Gastrocnemius medialis (tissue), 4 donors: ENCODE data around the gene CD33.

Experiments
- POLR2A ChIP-seq, 2 donors: fragments of 450-650 bp; IDR thresholded peaks; one replicate each; pipeline ENCODE4 v1.6.1; 2017; ENCODE audit warnings: antibody characterized with exemption in 2 of 2, mild to moderate bottlenecking in 2 of 2, moderate library complexity in 2 of 2
- TF ChIP-seq, protein P1 (sequence below), 5 experiments: fragments of 450-650 bp in 3 of 5; fragments of 200-600 bp in 2 of 5; sonication (generic) in 2 of 5; IDR thresholded peaks in 4 of 5; conservative IDR thresholded peaks in 1 of 5; 1 replicate in 4 of 5; 2 replicates in 1 of 5; pipeline ENCODE4 v1.5.1; 2016 to 2019; ENCODE audit warnings: antibody characterized with exemption in 5 of 5, mild to moderate bottlenecking in 3 of 5, moderate library complexity in 3 of 5

DNA sequence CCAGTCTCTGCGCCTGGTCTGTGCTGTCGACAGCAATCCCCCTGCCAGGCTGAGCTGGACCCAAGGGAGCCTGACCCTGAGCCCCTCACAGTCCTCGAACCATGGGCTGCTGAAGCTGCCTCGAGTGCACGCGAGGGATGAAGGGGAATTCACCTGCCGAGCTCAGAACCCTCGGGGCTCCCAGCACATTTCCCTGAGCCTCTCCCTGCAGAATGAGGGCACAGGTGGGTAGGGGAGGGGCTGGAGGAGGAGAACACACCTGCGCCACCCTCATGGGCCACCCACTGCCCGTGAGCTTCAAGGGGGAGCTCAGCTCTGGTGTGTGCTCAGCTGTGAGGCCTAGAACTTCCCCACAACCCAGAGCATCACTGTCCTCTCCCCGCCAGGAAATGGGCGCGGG, 38.6 kb upstream of the CD33 start:
- TF ChIP-seq, protein P1, sequence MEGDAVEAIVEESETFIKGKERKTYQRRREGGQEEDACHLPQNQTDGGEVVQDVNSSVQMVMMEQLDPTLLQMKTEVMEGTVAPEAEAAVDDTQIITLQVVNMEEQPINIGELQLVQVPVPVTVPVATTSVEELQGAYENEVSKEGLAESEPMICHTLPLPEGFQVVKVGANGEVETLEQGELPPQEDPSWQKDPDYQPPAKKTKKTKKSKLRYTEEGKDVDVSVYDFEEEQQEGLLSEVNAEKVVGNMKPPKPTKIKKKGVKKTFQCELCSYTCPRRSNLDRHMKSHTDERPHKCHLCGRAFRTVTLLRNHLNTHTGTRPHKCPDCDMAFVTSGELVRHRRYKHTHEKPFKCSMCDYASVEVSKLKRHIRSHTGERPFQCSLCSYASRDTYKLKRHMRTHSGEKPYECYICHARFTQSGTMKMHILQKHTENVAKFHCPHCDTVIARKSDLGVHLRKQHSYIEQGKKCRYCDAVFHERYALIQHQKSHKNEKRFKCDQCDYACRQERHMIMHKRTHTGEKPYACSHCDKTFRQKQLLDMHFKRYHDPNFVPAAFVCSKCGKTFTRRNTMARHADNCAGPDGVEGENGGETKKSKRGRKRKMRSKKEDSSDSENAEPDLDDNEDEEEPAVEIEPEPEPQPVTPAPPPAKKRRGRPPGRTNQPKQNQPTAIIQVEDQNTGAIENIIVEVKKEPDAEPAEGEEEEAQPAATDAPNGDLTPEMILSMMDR (IDR thresholded peaks at IDR 0.05 in 4 of 5, conservative IDR thresholded peaks at IDR 0.05 in 1 of 5): no peak
- no peak for TF ChIP-seq POLR2A (IDR thresholded peaks at IDR 0.05)
